SK-N-SH treated with all-trans-retinoic acid at 6 μM for 48 hours (cell line): ENCODE data around the gene TTC33.

Experiments
- BACH2 ChIP-seq: fragments of 250-450 bp; sonication (Bioruptor Pico); IDR thresholded peaks from 2 replicates; pipeline ENCODE4 v1.9.0; 2021; ENCODE audit warnings: mild to moderate bottlenecking, borderline replicate concordance
- ESRRG ChIP-seq: fragments of 250-450 bp; sonication (Bioruptor Pico); IDR thresholded peaks from 2 replicates; pipeline ENCODE4 v1.6.1; 2021; ENCODE audit warnings: mild to moderate bottlenecking
- GLIS3 ChIP-seq: fragments of 250-450 bp; sonication (Bioruptor Pico); IDR thresholded peaks from 2 replicates; pipeline ENCODE4 v1.5.0; 2020; ENCODE audit warnings: mild to moderate bottlenecking, moderate library complexity
- RARB ChIP-seq: fragments of 250-450 bp; sonication (Bioruptor Pico); IDR thresholded peaks from 2 replicates; pipeline ENCODE4 v1.8.0; 2021; ENCODE audit warnings: mild to moderate bottlenecking, moderate library complexity
- SNAI2 ChIP-seq: fragments of 250-450 bp; sonication (Bioruptor Pico); IDR thresholded peaks from 2 replicates; pipeline ENCODE4 v1.5.0; 2020; ENCODE audit warnings: mild to moderate bottlenecking, moderate library complexity
- TCF4 ChIP-seq: fragments of 250-450 bp; sonication (Bioruptor Pico); IDR thresholded peaks from 2 replicates; pipeline ENCODE4 v1.8.0; 2021; ENCODE audit warnings: mild to moderate bottlenecking, moderate library complexity, borderline replicate concordance
- TOX ChIP-seq: fragments of 250-450 bp; sonication (Bioruptor Pico); IDR thresholded peaks from 2 replicates; pipeline ENCODE4 v1.8.0; 2021; ENCODE audit warnings: mild to moderate bottlenecking, moderate library complexity, borderline replicate concordance
- ZC3H10 ChIP-seq: fragments of 250-450 bp; sonication (Bioruptor Pico); IDR thresholded peaks from 2 replicates; pipeline ENCODE4 v1.5.1; 2021; ENCODE audit warnings: mild to moderate bottlenecking, moderate library complexity
- ZFP3 ChIP-seq: fragments of 250-450 bp; sonication (Bioruptor Pico); IDR thresholded peaks from 2 replicates; pipeline ENCODE4 v1.5.0; 2020; ENCODE audit warnings: mild to moderate bottlenecking, moderate library complexity
- ZNF565 ChIP-seq: fragments of 450-650 bp; formaldehyde crosslinking; conservative IDR thresholded peaks from 2 replicates; pipeline ENCODE4 v1.5.0; 2020; ENCODE audit warnings: low read depth, mild to moderate bottlenecking, moderate library complexity
- ZNF70 ChIP-seq: fragments of 450-650 bp; formaldehyde crosslinking; IDR thresholded peaks from 2 replicates; pipeline ENCODE4 v1.5.0; 2020; ENCODE audit warnings: mild to moderate bottlenecking, moderate library complexity
- ZNF8 ChIP-seq: fragments of 450-650 bp; formaldehyde crosslinking; IDR thresholded peaks from 2 replicates; pipeline ENCODE4 v1.5.0; 2020; ENCODE audit warnings: mild to moderate bottlenecking, moderate library complexity
- TF ChIP-seq, protein P1 (sequence below): fragments of 250-450 bp; sonication (Bioruptor Pico); IDR thresholded peaks from 2 replicates; pipeline ENCODE4 v1.8.0; 2020; ENCODE audit warnings: mild to moderate bottlenecking, moderate library complexity, borderline replicate concordance

DNA sequence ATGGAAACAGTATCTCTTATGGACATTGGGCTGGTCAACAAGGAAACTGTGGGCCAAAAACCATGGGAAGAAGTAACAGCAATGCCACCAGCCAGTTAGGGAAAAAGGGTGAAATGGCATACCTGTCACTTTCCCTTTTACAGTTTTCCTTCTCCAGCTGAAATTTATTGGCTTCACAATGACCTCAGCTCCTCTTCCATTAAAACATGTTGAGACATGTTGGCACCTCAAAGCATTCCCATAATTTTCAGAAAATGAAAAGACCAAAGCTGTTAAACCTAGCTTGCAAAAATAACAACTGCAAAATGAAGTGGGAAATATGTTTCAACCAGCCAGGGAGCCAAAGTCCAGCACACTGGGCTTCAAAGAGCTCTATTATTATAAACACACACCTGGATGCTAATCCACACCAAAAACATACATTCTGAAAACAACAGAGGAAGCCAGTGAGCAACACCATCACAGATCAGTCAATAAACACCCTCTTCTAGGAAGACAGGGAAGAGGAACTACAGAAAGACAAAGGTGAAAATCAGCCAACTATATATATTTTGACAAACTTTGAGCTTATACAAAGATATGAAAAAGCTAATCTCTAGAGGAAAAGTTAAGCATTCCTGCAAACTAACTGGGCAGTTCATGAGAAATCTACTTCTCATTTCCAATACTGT lies 154.4 kb downstream of the TTC33 start:
- TF ChIP-seq, protein P1, sequence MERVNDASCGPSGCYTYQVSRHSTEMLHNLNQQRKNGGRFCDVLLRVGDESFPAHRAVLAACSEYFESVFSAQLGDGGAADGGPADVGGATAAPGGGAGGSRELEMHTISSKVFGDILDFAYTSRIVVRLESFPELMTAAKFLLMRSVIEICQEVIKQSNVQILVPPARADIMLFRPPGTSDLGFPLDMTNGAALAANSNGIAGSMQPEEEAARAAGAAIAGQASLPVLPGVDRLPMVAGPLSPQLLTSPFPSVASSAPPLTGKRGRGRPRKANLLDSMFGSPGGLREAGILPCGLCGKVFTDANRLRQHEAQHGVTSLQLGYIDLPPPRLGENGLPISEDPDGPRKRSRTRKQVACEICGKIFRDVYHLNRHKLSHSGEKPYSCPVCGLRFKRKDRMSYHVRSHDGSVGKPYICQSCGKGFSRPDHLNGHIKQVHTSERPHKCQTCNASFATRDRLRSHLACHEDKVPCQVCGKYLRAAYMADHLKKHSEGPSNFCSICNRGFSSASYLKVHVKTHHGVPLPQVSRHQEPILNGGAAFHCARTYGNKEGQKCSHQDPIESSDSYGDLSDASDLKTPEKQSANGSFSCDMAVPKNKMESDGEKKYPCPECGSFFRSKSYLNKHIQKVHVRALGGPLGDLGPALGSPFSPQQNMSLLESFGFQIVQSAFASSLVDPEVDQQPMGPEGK, result no peak
- TF ChIP-seq ZNF565 (CRISPR knock-in tag), result no peak
- TF ChIP-seq GLIS3 (CRISPR knock-in tag), result no peak
- TF ChIP-seq ZNF70 (CRISPR knock-in tag), result no peak
- TF ChIP-seq ZNF8 (CRISPR knock-in tag), result no peak
- no peak for TF ChIP-seq TCF4 (CRISPR knock-in tag)
- no peak for TF ChIP-seq BACH2
- TF ChIP-seq ESRRG, result no peak
- no peak for TF ChIP-seq ZFP3 (CRISPR knock-in tag)
- TF ChIP-seq SNAI2 (CRISPR knock-in tag), result no peak
- no peak for TF ChIP-seq ZC3H10 (CRISPR knock-in tag)
- no peak for TF ChIP-seq RARB (CRISPR knock-in tag)
- no peak for TF ChIP-seq TOX (CRISPR knock-in tag)
